CD4-positive, alpha-beta T cell treated with Interleukin-2 at 100 ng/mL for 4 hours (primary cell): ENCODE measurements around the gene VGF.
A peak's percentile ranks its signal among the peaks of the same experiment; 100 is the strongest.
"Not testable (repeated sequence)": the region's sequence is repeated elsewhere in the genome, so short reads cannot be mapped to it uniquely, and the experiment has no call there.

Experiments
- DNase-seq: peaks from one replicate; pipeline ENCODE4 v3.0.0-alpha.2; 2020; ENCODE audit warnings: low spot score

Gene VGF

DNA sequence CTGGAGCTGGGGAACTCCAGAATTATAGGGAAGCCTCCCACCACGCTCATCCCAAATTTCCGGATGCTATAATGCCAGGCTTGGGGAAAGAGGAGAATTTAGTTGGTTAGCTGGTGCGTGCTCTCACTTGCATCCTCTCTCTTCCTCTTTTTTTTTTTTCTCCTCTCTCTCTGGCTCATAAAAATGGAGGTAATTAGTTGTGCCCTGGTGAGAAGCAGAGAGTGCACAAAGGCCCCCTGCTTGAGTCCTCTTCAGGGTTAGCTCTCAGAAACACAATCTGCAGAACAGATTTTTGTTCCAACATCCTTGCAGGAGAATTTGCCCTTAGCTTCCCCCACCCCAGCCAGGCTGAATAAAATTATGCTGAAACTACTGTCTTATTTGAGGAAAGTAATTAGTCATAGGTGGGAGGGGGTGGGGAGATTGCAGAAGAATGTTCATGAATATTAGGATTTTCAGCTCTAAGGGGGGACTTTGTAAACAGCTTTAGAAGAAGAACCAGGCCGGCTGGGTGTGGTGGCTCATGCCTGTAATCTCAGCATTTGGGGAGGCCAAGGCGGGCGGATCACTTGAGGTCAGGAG, 30.9 kb downstream of the VGF start:
- DNase-seq = no peak

DNA sequence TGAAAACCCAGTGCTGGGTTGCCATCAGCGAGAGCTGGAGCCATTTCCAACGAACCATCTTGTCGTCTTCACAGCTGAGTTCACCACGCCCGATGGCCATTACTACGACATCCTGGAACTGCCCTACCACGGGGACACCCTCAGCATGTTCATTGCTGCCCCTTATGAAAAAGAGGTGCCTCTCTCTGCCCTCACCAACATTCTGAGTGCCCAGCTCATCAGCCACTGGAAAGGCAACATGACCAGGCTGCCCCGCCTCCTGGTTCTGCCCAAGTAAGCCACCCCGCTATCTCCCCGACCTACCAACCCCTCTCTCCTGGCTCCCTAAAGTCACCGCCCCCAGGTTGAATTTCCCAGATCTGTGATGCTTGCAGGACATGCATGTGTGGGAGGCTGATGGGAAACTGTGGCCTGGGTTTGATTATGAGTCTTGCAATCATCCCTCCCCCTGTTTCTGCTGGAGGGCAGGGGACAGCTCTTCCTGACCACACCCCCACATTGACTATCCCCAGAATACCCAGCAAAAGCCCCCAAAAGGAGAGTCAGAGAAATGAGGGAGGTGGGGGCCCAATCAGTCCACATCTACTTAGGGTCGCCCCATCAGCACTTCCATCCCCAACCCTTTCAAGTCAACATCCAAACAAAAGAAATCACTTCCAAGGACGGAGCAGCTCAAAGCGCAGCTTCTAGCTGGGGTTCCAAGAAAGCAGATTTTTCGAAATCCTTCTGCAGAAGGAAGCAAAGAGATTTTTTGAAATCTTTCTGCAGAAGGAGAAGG, 31.6 kb downstream of the VGF start:
- no peak for DNase-seq

DNA sequence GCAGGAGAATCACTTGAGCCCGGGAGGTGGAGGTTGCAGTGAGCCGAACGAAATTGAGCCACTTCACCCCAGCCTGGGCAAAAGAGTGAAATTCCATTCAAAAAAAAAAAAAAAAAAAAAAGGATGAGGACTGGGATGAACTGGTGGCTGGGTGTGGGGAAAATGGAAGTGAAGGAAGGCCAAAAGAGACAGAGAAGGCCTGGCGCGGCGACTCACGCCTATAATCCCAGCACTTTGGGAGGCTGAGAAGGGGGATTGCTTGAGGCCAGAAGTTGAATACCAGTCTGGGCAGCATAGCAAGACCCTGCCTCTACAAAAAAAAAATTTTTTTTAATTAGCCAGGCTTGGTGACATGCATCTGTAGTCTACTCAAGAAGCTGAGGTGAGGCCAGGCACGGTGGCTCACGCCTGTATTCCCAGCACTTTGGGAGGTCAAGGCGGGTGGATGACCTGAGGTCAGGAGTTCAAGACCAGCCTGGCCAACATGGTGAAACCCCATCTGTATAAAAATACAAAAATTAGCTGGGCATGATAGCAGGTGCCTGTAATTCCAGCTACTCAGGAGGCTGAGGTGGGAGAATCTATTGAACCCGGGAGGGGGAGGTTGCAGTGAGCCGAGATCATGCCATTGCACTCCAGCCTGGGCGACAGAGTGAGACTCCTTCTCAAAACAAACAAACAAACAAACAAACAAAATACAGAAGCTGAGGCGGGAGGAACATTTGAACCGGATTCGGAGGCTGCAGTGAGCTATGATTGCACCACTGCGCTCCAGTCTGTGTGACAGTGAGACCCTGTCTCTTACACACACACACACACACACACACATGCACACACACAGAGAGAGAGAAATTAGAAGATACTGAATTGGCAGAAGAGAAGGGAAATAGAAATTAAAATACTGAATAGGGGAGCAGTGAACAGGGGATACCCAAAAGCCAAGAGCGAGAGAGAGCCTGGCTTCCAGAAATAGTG, 32.5 kb downstream of the VGF start:
- not testable (repeated sequence) for DNase-seq

DNA sequence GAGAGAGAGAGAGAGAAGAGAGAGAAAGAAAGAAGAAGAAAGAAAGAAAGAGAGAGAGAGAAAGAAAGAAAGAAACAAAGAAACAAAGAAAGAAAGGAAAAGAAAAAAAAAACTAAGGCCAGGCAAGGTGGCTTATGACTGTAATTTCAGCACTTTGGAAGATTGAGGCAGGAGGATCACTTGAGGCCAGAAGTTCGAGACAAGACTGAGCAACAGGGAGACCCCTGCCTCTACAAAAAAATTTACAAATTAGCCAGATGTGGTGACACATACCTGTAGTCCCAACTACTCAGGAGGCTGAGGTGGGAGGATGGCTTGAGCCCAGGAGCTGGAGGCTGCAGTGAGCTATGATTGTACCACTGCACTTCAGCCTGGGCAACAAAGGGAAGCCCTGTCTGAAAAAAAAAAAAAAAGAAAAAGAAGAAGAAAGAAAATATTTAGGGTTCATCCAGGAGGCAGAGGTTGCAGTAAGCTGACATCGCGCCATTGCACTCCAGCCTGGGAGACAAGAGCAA, 35.7 kb downstream of the VGF start:
- DNase-seq = no peak

DNA sequence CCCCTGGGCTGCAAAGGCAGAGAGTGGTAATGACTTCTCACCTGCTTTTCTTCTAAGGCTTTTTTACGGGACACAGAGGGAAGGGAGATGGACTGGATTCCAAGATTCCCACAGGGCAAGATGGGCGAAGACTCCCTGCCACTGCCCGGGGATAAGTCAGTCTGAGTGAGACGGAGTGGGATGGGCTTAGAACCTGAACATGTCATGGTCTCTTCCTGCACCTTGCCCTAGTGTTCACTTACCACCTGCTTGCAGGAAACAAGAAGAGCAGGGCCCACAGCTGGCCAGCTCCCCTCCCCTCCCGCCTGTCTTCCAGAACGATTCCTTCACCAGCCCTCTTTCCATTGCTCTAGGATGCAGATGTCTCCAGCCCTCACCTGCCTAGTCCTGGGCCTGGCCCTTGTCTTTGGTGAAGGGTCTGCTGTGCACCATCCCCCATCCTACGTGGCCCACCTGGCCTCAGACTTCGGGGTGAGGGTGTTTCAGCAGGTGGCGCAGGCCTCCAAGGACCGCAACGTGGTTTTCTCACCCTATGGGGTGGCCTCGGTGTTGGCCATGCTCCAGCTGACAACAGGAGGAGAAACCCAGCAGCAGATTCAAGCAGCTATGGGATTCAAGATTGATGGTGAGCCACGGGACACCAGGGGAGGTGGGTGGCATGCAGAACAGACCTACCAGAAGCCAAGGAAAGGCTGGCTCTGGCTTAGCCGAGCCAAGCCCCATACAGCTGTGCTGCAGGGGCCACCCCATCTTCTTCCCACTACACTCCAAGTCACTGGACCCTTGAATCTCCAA, 37.1 kb downstream of the VGF start:
- no peak for DNase-seq

DNA sequence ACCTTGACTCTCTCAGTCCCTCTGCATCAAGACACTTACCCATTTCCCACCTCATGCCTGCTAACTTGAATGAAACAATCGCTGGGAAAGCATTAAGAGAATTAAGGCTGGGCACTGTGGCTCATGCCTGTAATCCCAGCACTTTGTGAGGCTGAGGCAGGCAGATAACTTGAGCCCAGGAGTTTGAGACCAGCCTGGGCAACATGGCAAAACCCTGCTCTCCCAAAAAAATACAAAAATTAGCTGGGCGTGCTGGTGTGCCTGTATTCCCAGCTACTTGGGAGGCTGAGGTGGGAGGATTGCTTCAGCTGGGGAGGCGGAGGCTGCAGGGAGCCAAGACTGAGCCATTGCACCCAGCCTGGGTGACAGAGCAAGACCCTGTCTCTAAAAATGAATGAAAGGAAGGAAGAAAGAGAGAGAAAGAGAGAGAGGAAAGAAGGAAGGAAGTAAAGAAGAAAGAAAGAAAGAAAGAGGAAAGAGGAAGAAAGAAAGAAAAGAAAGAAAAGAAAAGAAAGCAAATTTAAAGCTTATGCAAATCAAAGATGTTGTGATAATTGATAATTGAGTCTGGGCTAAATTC, 37.8 kb downstream of the VGF start:
- no peak for DNase-seq

DNA sequence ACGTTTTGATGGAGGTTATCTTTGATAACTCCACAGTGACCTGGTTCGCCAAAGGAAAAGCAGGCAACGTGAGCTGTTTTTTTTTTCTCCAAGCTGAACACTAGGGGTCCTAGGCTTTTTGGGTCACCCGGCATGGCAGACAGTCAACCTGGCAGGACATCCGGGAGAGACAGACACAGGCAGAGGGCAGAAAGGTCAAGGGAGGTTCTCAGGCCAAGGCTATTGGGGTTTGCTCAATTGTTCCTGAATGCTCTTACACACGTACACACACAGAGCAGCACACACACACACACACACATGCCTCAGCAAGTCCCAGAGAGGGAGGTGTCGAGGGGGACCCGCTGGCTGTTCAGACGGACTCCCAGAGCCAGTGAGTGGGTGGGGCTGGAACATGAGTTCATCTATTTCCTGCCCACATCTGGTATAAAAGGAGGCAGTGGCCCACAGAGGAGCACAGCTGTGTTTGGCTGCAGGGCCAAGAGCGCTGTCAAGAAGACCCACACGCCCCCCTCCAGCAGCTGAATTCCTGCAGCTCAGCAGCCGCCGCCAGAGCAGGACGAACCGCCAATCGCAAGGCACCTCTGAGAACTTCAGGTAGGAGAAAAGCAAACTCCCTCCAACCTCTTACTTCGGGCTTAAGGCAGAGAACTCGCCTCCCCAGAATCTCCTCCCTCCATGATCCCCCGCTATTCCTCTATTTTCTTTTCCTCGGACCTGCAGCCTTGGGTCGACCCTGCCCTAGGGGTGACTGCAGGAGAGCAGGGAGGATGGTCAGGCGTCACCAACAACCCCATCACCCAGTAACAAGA, 38.5 kb downstream of the VGF start, which contains the start of gene SERPINE1:
SERPINE1 (plus strand) TSS at position 454 of the 809 bp plus-strand sequence. CDS start 1,290 bp downstream, outside the sequence.
- peak; percentile 72 for DNase-seq

DNA sequence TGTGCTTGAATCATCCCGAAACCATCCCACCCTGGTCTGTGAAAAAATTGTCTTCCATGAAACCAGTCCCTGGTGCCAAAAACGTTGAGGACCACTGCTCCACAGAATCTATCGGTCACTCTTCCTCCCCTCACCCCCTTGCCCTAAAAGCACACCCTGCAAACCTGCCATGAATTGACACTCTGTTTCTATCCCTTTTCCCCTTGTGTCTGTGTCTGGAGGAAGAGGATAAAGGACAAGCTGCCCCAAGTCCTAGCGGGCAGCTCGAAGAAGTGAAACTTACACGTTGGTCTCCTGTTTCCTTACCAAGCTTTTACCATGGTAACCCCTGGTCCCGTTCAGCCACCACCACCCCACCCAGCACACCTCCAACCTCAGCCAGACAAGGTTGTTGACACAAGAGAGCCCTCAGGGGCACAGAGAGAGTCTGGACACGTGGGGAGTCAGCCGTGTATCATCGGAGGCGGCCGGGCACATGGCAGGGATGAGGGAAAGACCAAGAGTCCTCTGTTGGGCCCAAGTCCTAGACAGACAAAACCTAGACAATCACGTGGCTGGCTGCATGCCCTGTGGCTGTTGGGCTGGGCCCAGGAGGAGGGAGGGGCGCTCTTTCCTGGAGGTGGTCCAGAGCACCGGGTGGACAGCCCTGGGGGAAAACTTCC, 39.2 kb downstream of the VGF start:
- no peak for DNase-seq

DNA sequence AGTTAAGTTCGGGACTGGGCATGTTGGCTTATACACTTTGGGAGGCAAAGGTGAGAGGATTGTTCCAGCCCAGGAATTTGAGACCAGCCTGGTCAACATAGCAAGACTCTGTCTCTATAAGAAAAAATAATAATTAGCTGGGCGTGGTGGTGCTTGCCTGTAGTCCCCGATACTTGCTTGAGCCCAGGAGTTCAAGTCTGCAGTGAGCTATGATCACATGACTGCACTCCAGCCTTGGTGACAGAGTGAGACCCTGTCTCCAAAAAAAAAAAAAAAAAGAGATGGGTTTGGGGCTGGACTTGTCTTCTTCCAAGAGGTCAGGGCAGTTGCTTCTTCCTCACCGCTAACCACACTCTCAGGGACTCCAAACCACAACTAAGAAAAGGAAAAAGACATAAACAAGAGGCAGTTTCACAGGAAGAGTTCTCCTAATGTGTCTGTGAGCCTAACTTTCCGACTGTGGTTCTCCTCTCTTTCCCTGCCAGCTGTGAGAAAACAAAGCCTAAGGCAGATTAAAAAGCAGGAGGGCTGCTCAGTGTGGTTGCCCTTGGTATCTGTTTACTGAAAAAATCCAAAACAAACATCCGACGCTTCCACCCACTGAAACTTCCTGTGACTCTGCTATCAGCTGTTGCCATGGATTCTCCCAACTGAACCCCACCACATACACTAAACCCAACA, 40.9 kb downstream of the VGF start:
- DNase-seq = no peak

DNA sequence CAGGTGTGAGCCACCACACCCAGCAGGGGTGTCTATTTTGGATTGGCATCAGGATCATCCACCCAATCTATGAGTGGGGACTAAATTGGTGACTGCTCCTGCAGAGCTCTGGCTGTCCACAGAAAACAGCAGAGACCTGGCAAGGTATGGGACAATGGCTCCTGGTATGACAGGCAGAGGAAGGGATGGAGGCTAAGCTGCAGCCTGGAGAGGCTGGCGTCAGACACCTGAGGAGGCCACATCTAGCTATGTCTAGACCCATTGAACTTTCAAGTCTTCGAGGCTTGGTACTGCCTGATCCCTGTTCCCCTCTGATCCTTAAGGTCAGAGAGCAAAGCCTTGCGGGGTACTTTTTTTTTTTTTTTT, 41.7 kb downstream of the VGF start:
- no peak for DNase-seq

DNA sequence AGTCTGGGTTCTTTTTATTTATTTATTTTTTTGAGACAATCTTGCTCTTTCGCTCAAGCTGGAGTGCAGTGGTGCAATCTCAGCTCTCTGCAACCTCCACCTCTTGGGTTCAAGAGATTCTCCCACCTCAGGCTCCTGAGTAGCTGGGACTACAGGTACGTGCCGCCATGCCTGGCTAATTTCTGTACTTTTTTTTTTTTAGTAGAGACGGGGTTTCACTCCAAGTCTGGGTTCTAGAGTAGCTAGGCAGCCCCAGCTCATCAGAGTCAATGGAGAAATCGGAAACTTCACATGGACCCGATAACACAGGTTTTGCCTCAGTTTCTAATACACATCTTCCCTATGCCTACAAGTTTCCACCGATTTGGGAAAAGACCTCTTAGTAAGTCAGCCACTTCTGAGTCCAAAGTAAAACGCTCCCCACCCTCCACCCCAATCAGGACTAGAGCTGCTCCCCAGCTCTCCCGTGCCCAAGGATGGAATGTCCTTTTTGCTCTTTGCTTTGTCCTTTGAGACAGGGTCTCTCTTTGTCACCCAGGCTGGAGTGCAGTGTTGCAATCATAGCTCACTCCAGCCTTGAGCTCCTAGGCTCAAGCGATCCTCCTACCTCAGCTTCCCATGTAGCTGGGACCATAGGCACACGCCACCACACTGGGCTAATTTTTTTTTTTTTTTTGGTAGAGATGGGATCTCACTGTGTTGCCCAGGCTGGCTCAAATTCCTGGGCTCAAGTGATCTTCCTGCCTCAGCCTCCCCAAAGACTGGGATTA, 42.3 kb downstream of the VGF start:
- DNase-seq = no peak

DNA sequence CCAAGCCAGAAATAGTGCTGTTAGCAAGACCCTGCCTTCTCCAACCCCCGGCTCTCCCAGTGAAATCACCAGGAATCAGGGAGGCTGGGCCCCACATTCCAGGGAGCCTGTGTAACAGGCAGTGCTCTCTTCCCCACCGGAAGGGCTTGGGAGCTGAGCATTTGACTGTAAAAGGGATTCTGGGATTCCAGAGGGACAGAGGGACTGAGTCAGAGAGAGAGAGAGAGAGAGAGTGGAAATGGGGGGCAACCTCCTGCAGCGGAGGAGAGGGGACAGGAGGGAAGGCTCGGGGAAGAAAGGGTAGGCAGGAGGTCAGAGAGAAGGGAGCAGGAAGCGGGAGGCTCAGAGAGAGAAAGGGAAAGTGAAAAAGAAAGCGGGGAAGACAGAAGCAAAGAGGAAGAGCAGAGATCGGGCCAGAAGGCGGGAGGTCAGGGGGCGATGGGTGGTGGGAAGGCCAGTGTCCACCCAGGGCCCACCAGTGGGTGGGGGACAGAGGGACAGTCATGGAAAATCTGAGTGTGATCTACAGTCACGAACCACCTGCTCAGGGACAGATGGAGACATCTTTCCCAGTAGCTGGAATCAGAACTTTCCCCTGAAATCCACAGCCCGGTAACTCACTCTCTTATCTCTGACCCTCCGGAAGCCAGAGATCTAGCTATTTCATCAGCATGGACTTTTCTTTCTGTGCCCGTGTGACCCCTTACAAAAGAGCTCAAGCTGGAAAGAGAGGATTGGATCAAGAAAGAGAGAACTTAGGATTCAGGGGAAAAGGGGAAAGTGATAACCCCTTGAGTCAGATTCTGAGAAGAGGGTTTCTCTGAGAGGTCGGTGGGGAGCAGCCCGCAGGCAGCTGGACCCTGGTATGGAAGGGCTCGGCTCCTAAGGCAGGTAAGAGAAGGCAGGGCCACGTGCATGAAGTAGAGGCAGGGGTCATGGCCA, 43.1 kb downstream of the VGF start:
- no peak for DNase-seq

DNA sequence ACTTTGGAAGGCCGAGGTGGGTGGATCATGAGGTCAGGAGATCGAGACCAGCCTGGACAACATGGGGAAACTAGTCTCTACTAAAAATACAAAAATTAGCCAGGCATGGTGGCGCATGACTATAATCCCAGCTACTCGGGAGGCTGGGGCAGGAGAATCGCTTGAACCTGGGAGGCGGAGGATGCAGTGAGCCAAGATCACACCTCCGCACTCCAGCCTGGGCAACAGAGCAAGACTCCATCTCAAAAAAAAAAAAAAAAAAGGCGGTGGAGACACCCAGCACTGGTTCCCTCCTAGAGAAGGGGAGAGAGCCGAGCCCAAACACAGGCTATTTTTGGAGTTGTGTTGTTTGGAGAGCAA, 43.8 kb downstream of the VGF start:
- DNase-seq = not testable (repeated sequence)

DNA sequence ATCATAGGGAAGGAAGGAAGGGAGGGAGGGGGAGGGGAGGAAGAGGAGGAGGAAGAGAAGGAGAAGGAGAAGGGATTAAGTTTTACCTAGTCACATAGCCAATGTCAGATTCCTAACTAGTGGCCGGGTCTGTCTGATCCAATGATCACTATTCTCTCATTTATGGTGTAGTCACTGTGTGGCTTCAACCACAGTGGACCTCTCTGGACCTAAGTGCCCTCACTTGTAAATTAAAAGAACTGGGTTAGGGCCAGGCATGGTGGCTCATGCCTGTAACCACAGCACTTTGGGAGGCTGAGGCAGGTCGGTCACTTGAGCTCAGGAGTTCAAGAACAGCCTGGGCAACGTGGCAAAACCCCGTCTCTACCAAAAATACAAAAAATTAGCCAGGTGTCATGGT, 45.1 kb downstream of the VGF start:
- no peak for DNase-seq

DNA sequence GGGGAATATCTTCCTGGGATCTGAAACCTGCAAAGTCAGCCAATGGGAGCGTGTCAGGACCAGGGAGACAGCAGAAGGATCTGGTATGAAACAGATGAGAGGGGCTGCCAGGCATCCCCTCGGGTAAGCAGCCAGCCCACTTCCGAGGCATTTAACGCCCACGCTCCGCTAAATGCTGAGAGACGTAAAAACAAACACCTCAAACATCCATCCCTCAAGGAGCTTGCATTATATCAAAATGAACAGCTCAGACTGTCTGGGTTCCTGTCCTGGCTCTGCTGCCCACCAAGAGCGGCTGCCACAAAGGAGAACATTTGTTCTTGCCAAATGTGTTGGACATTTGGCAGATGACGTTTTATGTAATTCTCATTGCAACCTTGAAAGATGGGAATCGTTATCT, 45.5 kb downstream of the VGF start:
- DNase-seq = no peak

DNA sequence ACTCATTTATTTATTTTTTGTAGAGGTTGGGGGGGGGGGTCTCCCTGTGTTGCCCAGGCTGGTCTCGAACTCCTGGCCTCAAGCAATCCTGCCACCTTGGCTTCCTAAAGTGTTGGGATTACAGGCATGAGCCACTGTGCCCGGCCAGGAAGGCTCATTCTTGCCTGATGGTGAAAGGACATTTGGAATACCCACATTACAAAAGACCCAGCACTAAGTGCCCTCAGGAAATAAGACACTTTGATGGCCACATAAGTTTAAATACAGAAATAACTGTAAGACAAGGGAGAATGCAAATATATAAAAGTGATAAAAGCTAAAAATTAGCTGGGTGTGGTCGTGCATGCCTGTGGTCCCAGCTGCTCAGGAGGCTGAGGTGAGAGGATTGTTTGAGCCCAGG, 46.5 kb downstream of the VGF start:
- DNase-seq = no peak

DNA sequence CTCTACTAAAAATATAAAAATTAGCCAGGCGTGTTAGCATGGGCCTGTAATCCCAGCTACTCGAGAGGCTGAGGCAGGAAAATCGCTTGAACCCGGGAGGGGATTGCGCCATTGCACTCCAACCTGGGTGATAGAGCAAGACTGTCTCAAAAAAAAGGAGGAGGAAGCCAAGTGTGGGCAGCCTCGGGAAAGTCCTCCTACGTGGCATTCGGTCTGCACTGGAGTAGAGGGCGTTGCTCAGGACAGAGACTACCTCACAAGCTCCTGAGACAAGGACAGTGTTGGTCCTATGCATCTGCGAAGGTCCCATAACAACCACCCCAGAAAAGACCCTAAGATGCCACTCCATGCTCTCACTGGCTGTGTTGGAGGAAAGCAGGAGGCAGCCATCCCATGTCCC, 48.5 kb downstream of the VGF start:
- no peak for DNase-seq
